NCI-H510A (cell line): ENCODE measurements around the gene GPX3.

Source experiments
- DNase-seq: peaks from one replicate; lab custom pipeline; 2025; lab: John Stamatoyannopoulos, UW

GPX3 gene

GRCh38 chr5:151034422-151035379 is 14.3 kb downstream of the GPX3 start:
- DNase-seq: no peak

GRCh38 chr5:151036556-151036955 is 16.2 kb downstream of the GPX3 start:
- DNase-seq: no peak

GRCh38 chr5:151037561-151038411 is 17.4 kb downstream of the GPX3 start:
- no peak for DNase-seq

- no peak for DNase-seq
These were observed 18.0 kb downstream of the GPX3 start for GRCh38 chr5:151038412-151038745.

GRCh38 chr5:151038801-151039238 is 18.4 kb downstream of the GPX3 start:
- DNase-seq: no peak

- no peak for DNase-seq
These were observed 19.3 kb downstream of the GPX3 start for GRCh38 chr5:151039665-151040064.

- no peak for DNase-seq
These were observed 19.9 kb downstream of the GPX3 start for GRCh38 chr5:151040211-151040747.

- no peak for DNase-seq
These were observed 21.3 kb downstream of the GPX3 start for GRCh38 chr5:151041577-151042268.

GRCh38 chr5:151042453-151043093 is 22.2 kb downstream of the GPX3 start:
- DNase-seq: no peak

GRCh38 chr5:151047814-151048425 is 27.5 kb downstream of the GPX3 start:
- DNase-seq: no peak

- no peak for DNase-seq
These were observed 28.1 kb downstream of the GPX3 start for GRCh38 chr5:151048526-151048925.

GRCh38 chr5:151051066-151051930 is 30.9 kb downstream of the GPX3 start:
- DNase-seq: no peak

- DNase-seq: no peak
These were observed 31.7 kb downstream of the GPX3 start for GRCh38 chr5:151051931-151052608.

- DNase-seq: no peak
These were observed 32.4 kb downstream of the GPX3 start for GRCh38 chr5:151052836-151053235.

- DNase-seq: no peak
These were observed 33.5 kb downstream of the GPX3 start for GRCh38 chr5:151053796-151054462.

GRCh38 chr5:151054709-151055108 is 34.3 kb downstream of the GPX3 start:
- DNase-seq: no peak

GRCh38 chr5:151055336-151055735 is 34.9 kb downstream of the GPX3 start:
- no peak for DNase-seq

- DNase-seq: no peak
These were observed 36.3 kb downstream of the GPX3 start for GRCh38 chr5:151056379-151057325.
